NB4 (cell line): ENCODE results near the gene CXorf58.

Experiments
- MYC ChIP-seq: IDR thresholded peaks from 2 replicates; pipeline ENCODE4 v1.6.1; 2011; ENCODE audit warnings: low read depth, low read length
- TF ChIP-seq, protein P1 (sequence below): IDR thresholded peaks from one replicate; pipeline ENCODE4 v1.5.1; 2012; ENCODE audit warnings: low read depth, low read length

DNA sequence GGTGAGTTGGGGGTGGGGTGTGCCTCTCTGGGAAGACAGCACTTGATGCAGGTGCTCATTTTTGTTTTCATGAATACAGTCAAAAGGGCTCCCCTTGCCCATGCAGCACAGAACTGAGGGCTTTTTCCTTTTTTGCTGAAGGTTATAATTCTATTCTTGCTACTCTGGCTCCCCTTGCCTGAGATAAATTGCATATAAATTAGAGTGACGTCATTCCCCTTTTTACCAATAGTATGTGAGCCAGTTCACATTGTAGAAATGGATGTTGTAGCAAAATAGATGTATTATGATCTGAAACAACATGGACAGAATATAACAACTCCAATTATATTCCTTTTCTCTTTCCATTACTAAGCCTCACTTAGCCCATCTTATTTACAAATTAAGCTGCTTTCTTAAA lies 28.4 kb downstream of the CXorf58 start:
- TF ChIP-seq MYC = no peak
- TF ChIP-seq, protein P1, sequence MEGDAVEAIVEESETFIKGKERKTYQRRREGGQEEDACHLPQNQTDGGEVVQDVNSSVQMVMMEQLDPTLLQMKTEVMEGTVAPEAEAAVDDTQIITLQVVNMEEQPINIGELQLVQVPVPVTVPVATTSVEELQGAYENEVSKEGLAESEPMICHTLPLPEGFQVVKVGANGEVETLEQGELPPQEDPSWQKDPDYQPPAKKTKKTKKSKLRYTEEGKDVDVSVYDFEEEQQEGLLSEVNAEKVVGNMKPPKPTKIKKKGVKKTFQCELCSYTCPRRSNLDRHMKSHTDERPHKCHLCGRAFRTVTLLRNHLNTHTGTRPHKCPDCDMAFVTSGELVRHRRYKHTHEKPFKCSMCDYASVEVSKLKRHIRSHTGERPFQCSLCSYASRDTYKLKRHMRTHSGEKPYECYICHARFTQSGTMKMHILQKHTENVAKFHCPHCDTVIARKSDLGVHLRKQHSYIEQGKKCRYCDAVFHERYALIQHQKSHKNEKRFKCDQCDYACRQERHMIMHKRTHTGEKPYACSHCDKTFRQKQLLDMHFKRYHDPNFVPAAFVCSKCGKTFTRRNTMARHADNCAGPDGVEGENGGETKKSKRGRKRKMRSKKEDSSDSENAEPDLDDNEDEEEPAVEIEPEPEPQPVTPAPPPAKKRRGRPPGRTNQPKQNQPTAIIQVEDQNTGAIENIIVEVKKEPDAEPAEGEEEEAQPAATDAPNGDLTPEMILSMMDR = no peak
